ENCODE results near the gene COA1. TPM values are rescaled to one million over a fixed set of nuclear protein-coding genes. Genes with fewer than 3 reads are reported as not detected.
"Not testable (repeated sequence)": the region's sequence is repeated elsewhere in the genome, so short reads cannot be mapped to it uniquely, and the experiment has no call there.

The COA1 gene
- 42.9 TPM for total RNA-seq
- long read RNA-seq, transcript COA1-201 (6 exons, 927 nt) = major isoform, 12 of 42 reads
- long read RNA-seq, partial matches to known transcripts = 7 of 42 reads
- long read RNA-seq, other reads (novel, unspliced or antisense) = 20 of 42 reads

GRCh38 chr7:43729214-43729923, at the start of gene COA1:
Gene COA1, minus strand, starts transcription at chr7:43729523. Its CDS starts 80,909 bp downstream, at chr7:43648614.
- peak; percentile 92 for DNase-seq (ENCODE audit: low spot score)

DNA sequence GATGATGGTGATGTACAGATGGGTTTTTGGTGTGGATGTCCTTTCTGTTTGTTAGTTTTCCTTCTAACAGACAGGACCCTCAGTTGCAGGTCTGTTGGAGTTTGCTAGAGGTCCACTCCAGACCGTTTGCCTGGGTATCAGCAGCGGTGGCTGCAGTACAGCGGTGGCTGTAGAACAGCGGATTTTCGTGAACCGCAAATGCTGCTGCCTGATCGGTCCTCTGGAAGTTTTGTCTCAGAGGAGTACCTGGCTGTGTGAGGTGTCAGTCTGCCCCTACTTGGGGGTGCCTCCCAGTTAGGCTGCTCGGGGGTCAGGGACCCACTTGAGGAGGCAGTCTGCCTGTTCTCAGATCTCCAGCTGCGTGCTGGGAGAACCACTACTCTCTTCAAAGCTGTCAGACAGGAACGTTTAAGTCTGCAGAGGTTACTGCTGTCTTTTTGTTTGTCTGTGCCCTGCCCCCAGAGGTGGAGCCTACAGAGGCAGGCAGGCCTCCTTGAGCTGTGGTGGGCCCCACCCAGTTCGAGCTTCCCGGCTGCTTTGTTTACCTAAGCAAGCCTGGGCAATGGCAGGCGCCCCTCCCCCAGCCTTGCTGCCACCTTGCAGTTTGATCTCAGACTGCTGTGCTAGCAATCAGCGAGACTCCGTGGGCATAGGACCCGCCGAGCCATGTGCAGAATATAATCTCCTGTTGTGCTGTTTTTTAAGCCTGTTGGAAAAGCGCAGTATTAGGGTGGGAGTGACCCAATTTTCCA, 49.1 kb upstream of the COA1 start:
- DNase-seq (ENCODE audit: low spot score) = peak; percentile 55

GRCh38 chr7:43775255-43775654, 45.9 kb upstream of the COA1 start:
- DNase-seq (ENCODE audit: low spot score) = not testable (repeated sequence)

DNA sequence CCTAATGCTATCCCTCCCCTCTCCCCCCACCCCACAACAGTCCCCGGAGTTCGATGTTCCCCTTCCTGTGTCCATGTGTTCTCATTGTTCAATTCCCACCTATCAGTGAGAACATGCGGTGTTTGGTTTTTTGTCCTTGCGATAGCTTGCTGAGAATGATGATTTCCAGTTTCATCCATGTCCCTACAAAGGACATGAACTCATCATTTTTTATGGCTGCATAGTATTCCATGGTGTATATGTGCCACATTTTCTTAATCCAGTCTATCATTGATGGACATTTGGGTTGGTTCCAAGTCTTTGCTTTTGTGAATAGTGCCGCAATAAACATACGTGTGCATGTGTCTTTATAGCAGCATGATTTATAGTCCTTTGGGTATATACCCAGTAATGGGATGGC, 43.9 kb upstream of the COA1 start:
- not testable (repeated sequence) for DNase-seq (ENCODE audit: low spot score)

DNA sequence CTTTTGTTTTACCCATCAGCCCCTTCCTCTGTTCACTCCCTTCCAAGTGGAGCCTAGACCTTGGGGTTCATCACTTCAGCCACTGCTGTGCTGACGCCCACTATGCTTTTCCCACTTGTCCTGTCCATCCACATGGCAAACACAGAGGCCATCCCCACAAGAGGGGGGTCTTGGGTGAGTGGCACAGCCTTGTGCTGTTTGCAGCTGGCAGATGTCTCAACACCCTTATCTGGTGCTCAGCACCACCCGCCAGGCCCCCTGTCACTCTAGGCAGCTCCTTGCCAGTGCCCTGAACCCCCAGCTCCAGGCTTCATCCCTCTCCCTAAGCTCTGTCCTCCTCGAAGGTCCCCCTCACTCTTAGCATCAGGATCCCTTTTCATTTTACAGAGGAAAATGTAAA, 42.2 kb upstream of the COA1 start:
- peak; percentile 81 for DNase-seq (ENCODE audit: low spot score)

GRCh38 chr7:43771128-43771527, 41.8 kb upstream of the COA1 start:
- peak; percentile 28 for DNase-seq (ENCODE audit: low spot score)

GRCh38 chr7:43769791-43770465, 40.6 kb upstream of the COA1 start:
- DNase-seq (ENCODE audit: low spot score) = peak; percentile 22

GRCh38 chr7:43769281-43769680, 40.0 kb upstream of the COA1 start:
- DNase-seq (ENCODE audit: low spot score) = peak; percentile 9

DNA sequence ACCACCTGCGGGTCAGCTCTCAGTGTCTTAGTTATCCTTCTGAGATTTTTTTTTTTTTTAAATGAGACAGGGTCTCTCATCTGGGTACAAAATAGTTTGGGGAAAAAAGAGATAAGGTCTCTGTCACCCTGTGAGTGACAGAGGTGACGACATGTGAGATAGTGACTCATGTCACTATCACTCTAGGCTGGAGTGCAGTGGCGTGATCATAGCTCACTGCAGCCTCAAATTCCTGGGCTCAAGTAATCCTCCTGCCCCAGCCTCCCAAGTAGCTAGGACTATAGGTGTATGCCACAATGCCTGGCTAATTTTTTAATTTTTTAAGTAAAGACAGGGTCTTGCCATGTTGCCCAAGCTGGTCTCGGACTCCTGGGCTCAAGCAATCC, 39.6 kb upstream of the COA1 start:
- DNase-seq (ENCODE audit: low spot score) = peak; percentile 37

- peak; percentile 18 for DNase-seq (ENCODE audit: low spot score)
These were observed 39.0 kb upstream of the COA1 start for GRCh38 chr7:43768201-43768886.

DNA sequence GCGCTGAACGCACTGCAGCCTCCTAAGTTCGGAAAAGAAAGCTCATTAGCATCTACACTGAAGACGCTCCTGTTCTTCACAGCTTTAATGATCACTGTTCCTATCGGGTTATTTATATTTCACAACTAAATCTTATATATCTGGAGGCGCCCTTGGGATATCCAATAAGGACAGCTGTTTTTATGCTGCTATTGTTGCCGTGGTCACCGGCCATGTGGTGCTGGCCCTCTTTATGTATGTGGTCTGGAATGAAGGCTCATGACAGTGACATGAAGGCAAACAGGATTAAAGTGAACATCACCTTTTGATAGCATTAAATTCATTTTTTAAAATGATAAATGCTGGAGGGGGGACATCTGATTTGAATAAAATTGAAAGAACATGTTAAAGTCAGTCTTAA, 38.0 kb upstream of the COA1 start:
- DNase-seq (ENCODE audit: low spot score) = peak; percentile 55

DNA sequence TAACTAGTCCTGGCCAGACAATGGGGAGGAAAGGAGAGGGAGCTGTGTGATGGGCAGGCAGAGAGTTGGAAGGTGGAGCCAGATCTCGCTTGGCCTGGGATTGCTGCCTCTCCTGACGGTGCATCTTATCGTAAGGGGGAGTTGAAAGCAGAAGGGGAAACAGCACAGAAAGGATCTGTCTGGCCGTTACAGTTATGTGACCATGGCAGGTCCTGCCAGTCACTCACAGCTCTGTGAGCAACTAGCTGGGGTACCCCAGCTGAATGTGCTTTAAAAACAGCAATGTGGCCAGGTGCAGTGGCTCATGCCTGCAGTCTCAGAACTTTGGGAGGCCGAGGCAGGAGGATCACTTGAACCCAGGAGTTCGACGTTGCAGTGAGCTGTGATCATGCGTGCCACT, 37.2 kb upstream of the COA1 start:
- peak; percentile 53 for DNase-seq (ENCODE audit: low spot score)

DNA sequence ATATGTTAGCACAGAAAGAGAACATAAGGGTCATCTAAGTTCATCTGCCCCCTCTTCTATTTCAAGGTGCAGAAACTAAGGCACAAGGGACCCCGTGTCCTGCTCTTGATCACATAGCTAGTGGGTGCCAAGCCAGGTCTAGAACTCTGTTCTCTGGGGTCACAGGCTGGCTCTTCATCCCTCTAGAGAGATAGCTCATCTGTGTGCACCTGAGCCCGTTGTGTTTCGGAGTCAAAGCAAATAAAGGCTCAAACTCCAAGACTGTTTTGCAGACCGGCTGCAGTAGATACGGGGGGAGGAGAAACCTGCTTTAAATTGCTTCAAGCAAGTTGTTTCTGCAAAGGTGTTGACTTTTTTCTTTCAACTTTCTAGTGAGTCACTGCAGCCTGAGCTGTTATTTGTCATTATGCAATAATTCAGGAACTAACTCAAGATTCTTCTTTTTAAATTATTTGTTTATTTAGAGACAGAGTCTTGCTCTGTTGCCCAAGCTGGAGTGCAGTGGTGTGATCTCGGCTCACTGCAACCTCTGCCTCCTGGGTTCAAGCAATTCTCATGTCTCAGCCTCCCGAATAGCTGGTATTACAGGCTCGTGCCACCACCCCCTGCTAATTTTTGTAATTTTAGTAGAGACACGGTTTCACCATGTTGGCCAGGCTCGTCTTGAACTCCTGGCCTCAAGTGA, 35.6 kb upstream of the COA1 start:
- DNase-seq (ENCODE audit: low spot score) = peak; percentile 18

DNA sequence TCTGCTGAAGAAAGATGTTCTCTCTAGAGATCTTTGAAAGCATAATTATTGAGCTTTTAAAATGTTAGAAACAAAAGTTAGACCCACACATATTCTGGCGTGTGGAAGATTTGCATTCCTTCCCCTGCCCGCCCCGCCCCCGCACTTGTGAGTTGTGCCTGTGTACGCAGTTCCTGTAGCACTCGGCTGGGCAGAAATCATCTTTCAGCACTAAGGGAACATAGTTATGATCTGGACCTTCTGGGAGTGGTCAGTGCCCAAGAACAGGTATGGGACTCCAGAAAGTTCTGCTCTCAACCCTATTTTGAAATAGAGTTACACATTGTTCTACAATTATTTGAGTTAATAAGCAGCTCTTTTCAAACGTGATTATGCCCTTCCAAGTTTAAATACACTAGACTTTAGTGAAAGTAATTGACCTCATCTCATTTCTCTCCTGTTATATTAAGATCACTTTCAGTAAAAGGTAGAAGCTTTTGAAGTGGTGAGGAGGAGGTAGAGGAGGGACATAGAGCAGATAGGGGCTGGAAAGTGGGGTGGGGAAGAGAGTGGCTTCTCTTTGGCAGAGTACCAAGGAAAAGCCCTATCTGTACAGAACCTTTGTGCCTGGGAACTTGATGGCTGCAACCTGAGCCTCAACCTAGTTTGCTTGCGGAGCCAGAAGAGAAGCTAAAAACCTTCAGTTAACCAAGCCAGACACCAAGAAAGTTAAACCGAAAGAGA, 34.9 kb upstream of the COA1 start:
- DNase-seq (ENCODE audit: low spot score) = peak; percentile 47

DNA sequence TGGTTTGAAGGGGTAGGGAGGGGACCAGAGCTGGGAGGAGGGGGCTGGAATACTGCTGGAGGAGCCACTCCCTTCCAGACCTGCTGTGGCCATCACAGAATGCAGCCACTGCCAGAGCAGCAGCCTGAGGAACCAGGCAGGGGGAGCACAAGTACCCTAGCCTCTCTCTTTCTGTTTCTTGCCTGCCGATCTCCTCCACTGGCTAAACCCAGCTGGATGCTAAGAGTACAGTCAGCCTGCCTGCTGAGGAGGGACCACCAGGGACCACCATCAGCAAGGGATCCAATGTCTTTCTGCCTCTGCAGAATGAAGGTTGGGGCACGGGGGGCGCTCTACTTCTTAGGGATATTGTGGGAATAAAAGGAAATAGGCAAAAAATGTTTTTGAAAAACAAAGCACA, 33.9 kb upstream of the COA1 start:
- DNase-seq (ENCODE audit: low spot score) = peak; percentile 77

GRCh38 chr7:43761938-43762692, 32.8 kb upstream of the COA1 start:
- DNase-seq (ENCODE audit: low spot score) = peak; percentile 20

GRCh38 chr7:43761382-43761781, 32.1 kb upstream of the COA1 start:
- DNase-seq (ENCODE audit: low spot score) = no peak

- DNase-seq (ENCODE audit: low spot score) = no peak
These were observed 31.5 kb upstream of the COA1 start for GRCh38 chr7:43760861-43761260.

All from mesenteric fat pad (tissue), 1 donor.